ENCODE data around the gene IFT27.

The IFT27 gene

DNA sequence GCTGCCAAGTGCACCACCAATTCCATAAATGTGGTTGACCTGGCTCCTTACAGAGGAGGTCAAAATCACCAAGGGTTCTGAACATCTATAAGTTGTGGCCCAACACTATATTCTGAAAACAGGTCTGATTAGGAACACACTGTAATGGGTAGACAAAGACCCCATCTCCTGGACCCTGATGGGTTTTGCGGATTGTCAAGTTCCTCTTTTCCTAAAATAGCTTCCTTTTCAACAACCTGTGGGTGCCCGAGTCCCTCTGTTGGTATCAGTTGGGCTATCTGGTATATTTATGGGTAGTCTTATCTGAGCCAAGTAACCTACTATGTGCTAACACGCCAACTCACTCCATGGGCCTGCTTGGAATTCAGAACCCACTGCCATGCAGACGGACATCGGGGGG lies 62.5 kb downstream of the IFT27 start:
- no peak for DNase-seq

Data from activated naive CD4-positive, alpha-beta T cell treated with Interleukin-2 at 50 U/mL for 16 hours (primary cell).